Measurements from ENCODE around the gene PXDN. TPM values are rescaled to one million over a fixed set of nuclear protein-coding genes. Genes with fewer than 3 reads are reported as not detected.
"Not testable (repeated sequence)": the region's sequence is repeated elsewhere in the genome, so short reads cannot be mapped to it uniquely, and the experiment has no call there.

Gene PXDN
- total RNA-seq, 1 experiment from 2014 or later: 126 TPM

GRCh38 chr2:1726558-1726957 lies 17.8 kb downstream of the PXDN start:
- no peak for DNase-seq (ENCODE audit: low read depth)

GRCh38 chr2:1724351-1724750 lies 20.0 kb downstream of the PXDN start:
- not testable (repeated sequence) for DNase-seq (ENCODE audit: low read depth)

GRCh38 chr2:1723397-1724042 lies 20.8 kb downstream of the PXDN start:
- DNase-seq (ENCODE audit: low read depth): no peak

- DNase-seq (ENCODE audit: low read depth): no peak
These were observed 21.6 kb downstream of the PXDN start for GRCh38 chr2:1722692-1723091.

- DNase-seq (ENCODE audit: low read depth): peak; percentile 88
These were observed 22.3 kb downstream of the PXDN start for GRCh38 chr2:1721706-1722646.

- no peak for DNase-seq (ENCODE audit: low read depth)
These were observed 25.7 kb downstream of the PXDN start for GRCh38 chr2:1718339-1719220.

- no peak for DNase-seq (ENCODE audit: low read depth)
These were observed 27.2 kb downstream of the PXDN start for GRCh38 chr2:1717113-1717512.

- DNase-seq (ENCODE audit: low read depth): no peak
These were observed 27.9 kb downstream of the PXDN start for GRCh38 chr2:1716441-1716840.

GRCh38 chr2:1716014-1716305 lies 28.4 kb downstream of the PXDN start:
- not testable (repeated sequence) for DNase-seq (ENCODE audit: low read depth)

GRCh38 chr2:1715184-1716013 lies 28.9 kb downstream of the PXDN start:
- DNase-seq (ENCODE audit: low read depth): no peak

GRCh38 chr2:1714291-1715064 lies 29.8 kb downstream of the PXDN start:
- no peak for DNase-seq (ENCODE audit: low read depth)

- no peak for DNase-seq (ENCODE audit: low read depth)
These were observed 30.5 kb downstream of the PXDN start for GRCh38 chr2:1713839-1714236.

- DNase-seq (ENCODE audit: low read depth): no peak
These were observed 31.0 kb downstream of the PXDN start for GRCh38 chr2:1713142-1713838.

- DNase-seq (ENCODE audit: low read depth): no peak
These were observed 34.3 kb downstream of the PXDN start for GRCh38 chr2:1709946-1710560.

GRCh38 chr2:1709335-1709605 lies 35.0 kb downstream of the PXDN start:
- DNase-seq (ENCODE audit: low read depth): no peak

GRCh38 chr2:1708476-1709334 lies 35.6 kb downstream of the PXDN start:
- no peak for DNase-seq (ENCODE audit: low read depth)

GRCh38 chr2:1707771-1708418 lies 36.4 kb downstream of the PXDN start:
- DNase-seq (ENCODE audit: low read depth): peak; percentile 84
